Parathyroid adenoma (tissue), 2 donors: Measurements from ENCODE around the gene SHISA7.

Experiments
- H2AFZ ChIP-seq: fragments of 300-600 bp; sonication (generic); one replicate; pipeline ENCODE4 v1.7.0; 2017; ENCODE audit warnings: antibody characterized with exemption, mild to moderate bottlenecking
- H3K27ac ChIP-seq: fragments of 300-600 bp; sonication (generic); one replicate; pipeline ENCODE4 v1.7.0; 2017
- H3K27me3 ChIP-seq: fragments of 300-600 bp; sonication (generic); one replicate; pipeline ENCODE4 v1.7.0; 2017; ENCODE audit warnings: low read length; ENCODE audit not compliant: control insufficient read depth, insufficient read depth
- H3K36me3 ChIP-seq: fragments of 300-600 bp; sonication (generic); one replicate; pipeline ENCODE4 v1.7.0; 2017; ENCODE audit warnings: low read length; ENCODE audit not compliant: control insufficient read depth, insufficient read depth
- H3K4me1 ChIP-seq: fragments of 300-600 bp; sonication (generic); one replicate; pipeline ENCODE4 v1.7.0; 2017; ENCODE audit warnings: control low read depth
- H3K4me2 ChIP-seq: fragments of 300-600 bp; sonication (generic); one replicate; pipeline ENCODE4 v1.7.0; 2017; ENCODE audit warnings: low read length
- H3K4me3 ChIP-seq: fragments of 300-600 bp; sonication (generic); one replicate; pipeline ENCODE4 v1.7.0; 2017; ENCODE audit warnings: low read depth, low read length
- H3K79me2 ChIP-seq: fragments of 300-600 bp; sonication (generic); one replicate; pipeline ENCODE4 v1.7.0; 2017; ENCODE audit warnings: control low read depth
- H3K9ac ChIP-seq: fragments of 300-600 bp; sonication (generic); one replicate; pipeline ENCODE4 v1.7.0; 2017; ENCODE audit warnings: mild to moderate bottlenecking
- H3K9me3 ChIP-seq: fragments of 300-600 bp; sonication (generic); one replicate; pipeline ENCODE4 v1.7.0; 2017; ENCODE audit warnings: low read length; ENCODE audit not compliant: control insufficient read depth
- TF ChIP-seq, protein P1 (sequence below): fragments of 300-600 bp; sonication (generic); IDR thresholded peaks from one replicate; pipeline ENCODE4 v1.7.0; 2017; ENCODE audit warnings: antibody characterized with exemption, mild to moderate bottlenecking
- donor health status: primary hyperparathyroidism.

The SHISA7 gene

DNA sequence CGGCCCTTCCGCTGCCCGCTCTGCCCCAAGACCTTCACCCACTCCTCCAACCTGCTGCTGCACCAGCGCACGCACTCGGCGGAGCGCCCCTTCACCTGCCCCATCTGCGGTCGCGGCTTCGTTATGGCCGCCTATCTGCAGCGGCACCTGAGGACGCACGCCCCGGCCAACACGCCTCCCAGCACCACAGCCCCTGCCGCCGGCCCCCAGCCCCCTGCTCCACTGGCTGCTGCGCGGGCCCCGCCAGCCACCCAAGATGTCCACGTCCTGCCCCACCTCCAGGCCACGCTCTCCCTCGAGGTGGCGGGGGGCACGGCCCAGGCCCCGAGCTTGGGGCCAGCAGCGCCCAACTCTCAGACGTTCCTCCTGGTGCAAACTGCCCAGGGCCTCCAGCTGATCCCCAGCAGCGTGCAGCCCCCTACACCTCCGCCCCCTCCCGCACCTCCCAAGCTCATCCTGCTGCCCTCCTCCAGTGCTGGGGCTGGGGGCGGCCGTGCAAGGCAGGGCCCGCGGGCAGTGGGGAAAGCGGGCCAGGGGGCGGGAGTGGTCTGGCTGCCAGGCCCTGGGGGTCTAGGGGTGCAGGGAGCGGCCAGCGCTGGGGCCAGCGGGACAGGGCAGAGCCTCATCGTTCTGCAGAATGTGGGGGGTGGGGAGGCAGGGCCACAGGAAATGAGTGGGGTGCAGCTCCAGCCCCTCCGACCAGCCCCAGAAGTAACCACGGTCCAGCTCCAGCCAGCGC lies 40.0 kb upstream of the SHISA7 start:
- TF ChIP-seq, protein P1, sequence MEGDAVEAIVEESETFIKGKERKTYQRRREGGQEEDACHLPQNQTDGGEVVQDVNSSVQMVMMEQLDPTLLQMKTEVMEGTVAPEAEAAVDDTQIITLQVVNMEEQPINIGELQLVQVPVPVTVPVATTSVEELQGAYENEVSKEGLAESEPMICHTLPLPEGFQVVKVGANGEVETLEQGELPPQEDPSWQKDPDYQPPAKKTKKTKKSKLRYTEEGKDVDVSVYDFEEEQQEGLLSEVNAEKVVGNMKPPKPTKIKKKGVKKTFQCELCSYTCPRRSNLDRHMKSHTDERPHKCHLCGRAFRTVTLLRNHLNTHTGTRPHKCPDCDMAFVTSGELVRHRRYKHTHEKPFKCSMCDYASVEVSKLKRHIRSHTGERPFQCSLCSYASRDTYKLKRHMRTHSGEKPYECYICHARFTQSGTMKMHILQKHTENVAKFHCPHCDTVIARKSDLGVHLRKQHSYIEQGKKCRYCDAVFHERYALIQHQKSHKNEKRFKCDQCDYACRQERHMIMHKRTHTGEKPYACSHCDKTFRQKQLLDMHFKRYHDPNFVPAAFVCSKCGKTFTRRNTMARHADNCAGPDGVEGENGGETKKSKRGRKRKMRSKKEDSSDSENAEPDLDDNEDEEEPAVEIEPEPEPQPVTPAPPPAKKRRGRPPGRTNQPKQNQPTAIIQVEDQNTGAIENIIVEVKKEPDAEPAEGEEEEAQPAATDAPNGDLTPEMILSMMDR: no peak
- Histone ChIP-seq H3K27me3 (no peaks in the 10 kb centered on the region), H3K4me2 (no peak overlapping the region), H3K36me3 (no peaks in the 10 kb centered on the region), H3K4me1 (peaks cover 13% of the 10 kb centered on the region), H3K79me2 (peaks cover 5% of the 10 kb centered on the region), H3K9ac (no peak overlapping the region), H3K27ac (no peak overlapping the region), H3K9me3 (no peaks in the 10 kb centered on the region), H2AFZ (no peak overlapping the region), H3K4me3 (no peak overlapping the region)

DNA sequence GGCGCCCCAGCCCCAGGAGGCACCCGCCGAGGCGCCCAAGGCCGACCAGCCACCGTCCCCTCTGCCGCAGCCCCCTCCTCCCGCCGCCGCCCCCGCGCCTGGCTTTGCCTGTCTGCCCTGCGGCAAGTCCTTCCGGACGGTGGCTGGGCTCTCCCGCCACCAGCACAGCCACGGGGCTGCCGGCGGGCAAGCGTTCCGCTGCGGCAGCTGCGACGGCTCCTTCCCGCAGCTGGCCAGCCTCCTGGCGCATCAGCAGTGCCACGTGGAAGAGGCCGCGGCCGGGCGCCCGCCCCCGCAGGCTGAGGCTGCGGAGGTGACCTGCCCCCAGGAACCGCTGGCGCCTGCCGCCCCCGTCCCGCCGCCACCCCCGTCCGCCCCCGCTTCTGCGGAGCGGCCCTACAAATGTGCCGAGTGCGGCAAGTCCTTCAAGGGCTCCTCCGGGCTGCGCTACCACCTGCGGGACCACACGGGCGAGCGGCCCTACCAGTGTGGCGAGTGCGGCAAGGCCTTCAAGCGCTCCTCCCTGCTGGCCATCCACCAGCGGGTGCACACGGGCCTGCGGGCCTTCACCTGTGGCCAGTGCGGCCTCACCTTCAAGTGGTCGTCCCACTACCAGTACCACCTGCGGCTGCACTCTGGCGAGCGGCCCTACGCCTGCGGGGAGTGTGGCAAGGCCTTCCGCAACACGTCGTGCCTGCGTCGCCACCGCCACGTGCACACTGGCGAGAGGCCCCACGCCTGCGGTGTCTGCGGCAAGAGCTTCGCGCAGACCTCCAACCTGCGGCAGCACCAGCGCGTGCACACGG lies 39.3 kb upstream of the SHISA7 start:
- TF ChIP-seq, protein P1: no peak
- Histone ChIP-seq H3K27ac (no peak overlapping the region), H3K4me3 (no peak overlapping the region), H3K4me2 (no peak overlapping the region), H3K79me2 (peaks cover 13% of the 10 kb centered on the region), H3K27me3 (no peaks in the 10 kb centered on the region), H3K9me3 (no peaks in the 10 kb centered on the region), H2AFZ (no peak overlapping the region), H3K4me1 (peaks cover 19% of the 10 kb centered on the region), H3K9ac (no peak overlapping the region), H3K36me3 (no peaks in the 10 kb centered on the region)

DNA sequence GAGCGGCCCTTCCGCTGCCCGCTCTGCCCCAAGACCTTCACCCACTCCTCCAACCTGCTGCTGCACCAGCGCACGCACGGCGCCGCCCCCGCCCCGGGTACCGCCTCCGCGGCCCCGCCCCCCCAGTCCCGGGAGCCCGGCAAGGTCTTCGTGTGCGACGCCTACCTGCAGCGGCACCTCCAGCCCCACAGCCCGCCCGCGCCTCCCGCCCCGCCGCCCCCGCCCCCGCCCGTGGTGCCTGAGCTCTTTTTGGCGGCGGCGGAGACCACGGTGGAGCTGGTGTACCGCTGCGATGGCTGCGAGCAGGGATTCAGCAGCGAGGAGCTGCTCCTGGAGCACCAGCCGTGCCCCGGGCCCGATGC lies 38.7 kb upstream of the SHISA7 start:
- TF ChIP-seq, protein P1: no peak
- no peak overlapping the region for H3K4me3 ChIP-seq
- H3K27ac ChIP-seq: no peak overlapping the region
- no peaks in the 10 kb centered on the region for H3K36me3 ChIP-seq
- H2AFZ ChIP-seq: no peak overlapping the region
- H3K9me3 ChIP-seq: no peaks in the 10 kb centered on the region
- no peak overlapping the region for H3K4me2 ChIP-seq
- H3K79me2 ChIP-seq: peaks cover 18% of the 10 kb centered on the region
- H3K9ac ChIP-seq: no peak overlapping the region
- H3K27me3 ChIP-seq: no peaks in the 10 kb centered on the region
- peaks cover 19% of the 10 kb centered on the region for H3K4me1 ChIP-seq

GRCh38 chr19:55481148-55481793 lies 38.2 kb upstream of the SHISA7 start:
- no peak overlapping the region for H3K27ac ChIP-seq
- H3K9ac ChIP-seq: no peak overlapping the region
- peaks cover 19% of the 10 kb centered on the region for H3K4me1 ChIP-seq
- no peak overlapping the region for H3K4me3 ChIP-seq
- H3K36me3 ChIP-seq: no peaks in the 10 kb centered on the region
- TF ChIP-seq, protein P1: no peak
- no peaks in the 10 kb centered on the region for H3K27me3 ChIP-seq
- no peak overlapping the region for H3K4me2 ChIP-seq
- H3K9me3 ChIP-seq: no peaks in the 10 kb centered on the region
- no peak overlapping the region for H2AFZ ChIP-seq
- H3K79me2 ChIP-seq: peaks cover 18% of the 10 kb centered on the region
